GM04503 (cell line): ENCODE data around the gene ZBTB20.

ENCODE experiments used
- DNase-seq: peaks from one replicate; pipeline ENCODE4 v3.0.0-alpha.2; 2012; ENCODE audit warnings: low read depth

Gene ZBTB20

GRCh38 chr3:114762144-114762543 lies 384.9 kb downstream of the ZBTB20 start:
- DNase-seq: no peak

GRCh38 chr3:114760679-114761078 lies 386.4 kb downstream of the ZBTB20 start:
- DNase-seq: no peak

GRCh38 chr3:114758831-114759699 lies 388.0 kb downstream of the ZBTB20 start:
- DNase-seq: peak; percentile 60

GRCh38 chr3:114756506-114757279 lies 390.4 kb downstream of the ZBTB20 start:
- peak; percentile 42 for DNase-seq

- no peak for DNase-seq
Observed at GRCh38 chr3:114746502-114746901, 400.6 kb downstream of the ZBTB20 start.

GRCh38 chr3:114745322-114746240 lies 401.5 kb downstream of the ZBTB20 start:
- peak; percentile 50 for DNase-seq

GRCh38 chr3:114743746-114744485 lies 403.2 kb downstream of the ZBTB20 start:
- no peak for DNase-seq

- no peak for DNase-seq
Observed at GRCh38 chr3:114741066-114741465, 406.0 kb downstream of the ZBTB20 start.

- DNase-seq: no peak
Observed at GRCh38 chr3:114739627-114740026, 407.5 kb downstream of the ZBTB20 start.

- no peak for DNase-seq
Observed at GRCh38 chr3:114732353-114732752, 414.7 kb downstream of the ZBTB20 start.

GRCh38 chr3:114730397-114730796 lies 416.7 kb downstream of the ZBTB20 start:
- no peak for DNase-seq

- DNase-seq: no peak
Observed at GRCh38 chr3:114727373-114727772, 419.7 kb downstream of the ZBTB20 start.

- DNase-seq: no peak
Observed at GRCh38 chr3:114725966-114726365, 421.1 kb downstream of the ZBTB20 start.

- DNase-seq: no peak
Observed at GRCh38 chr3:114722530-114722929, 424.6 kb downstream of the ZBTB20 start.

- DNase-seq: no peak
Observed at GRCh38 chr3:114721864-114722263, 425.2 kb downstream of the ZBTB20 start.

- no peak for DNase-seq
Observed at GRCh38 chr3:114721209-114721608, 425.9 kb downstream of the ZBTB20 start.

- no peak for DNase-seq
Observed at GRCh38 chr3:114718898-114719210, 428.2 kb downstream of the ZBTB20 start.

GRCh38 chr3:114718071-114718897 lies 428.8 kb downstream of the ZBTB20 start:
- no peak for DNase-seq

GRCh38 chr3:114716916-114717315 lies 430.2 kb downstream of the ZBTB20 start:
- DNase-seq: no peak

- DNase-seq: no peak
Observed at GRCh38 chr3:114716126-114716525, 431.0 kb downstream of the ZBTB20 start.
